NCI-H1694 treated with DMSO at 0.1 percent for 48 hours (cell line): ENCODE measurements around the gene GINS2.

Experiments
- DNase-seq: peaks from one replicate; lab custom pipeline; 2025; lab: John Stamatoyannopoulos, UW

Gene GINS2

DNA sequence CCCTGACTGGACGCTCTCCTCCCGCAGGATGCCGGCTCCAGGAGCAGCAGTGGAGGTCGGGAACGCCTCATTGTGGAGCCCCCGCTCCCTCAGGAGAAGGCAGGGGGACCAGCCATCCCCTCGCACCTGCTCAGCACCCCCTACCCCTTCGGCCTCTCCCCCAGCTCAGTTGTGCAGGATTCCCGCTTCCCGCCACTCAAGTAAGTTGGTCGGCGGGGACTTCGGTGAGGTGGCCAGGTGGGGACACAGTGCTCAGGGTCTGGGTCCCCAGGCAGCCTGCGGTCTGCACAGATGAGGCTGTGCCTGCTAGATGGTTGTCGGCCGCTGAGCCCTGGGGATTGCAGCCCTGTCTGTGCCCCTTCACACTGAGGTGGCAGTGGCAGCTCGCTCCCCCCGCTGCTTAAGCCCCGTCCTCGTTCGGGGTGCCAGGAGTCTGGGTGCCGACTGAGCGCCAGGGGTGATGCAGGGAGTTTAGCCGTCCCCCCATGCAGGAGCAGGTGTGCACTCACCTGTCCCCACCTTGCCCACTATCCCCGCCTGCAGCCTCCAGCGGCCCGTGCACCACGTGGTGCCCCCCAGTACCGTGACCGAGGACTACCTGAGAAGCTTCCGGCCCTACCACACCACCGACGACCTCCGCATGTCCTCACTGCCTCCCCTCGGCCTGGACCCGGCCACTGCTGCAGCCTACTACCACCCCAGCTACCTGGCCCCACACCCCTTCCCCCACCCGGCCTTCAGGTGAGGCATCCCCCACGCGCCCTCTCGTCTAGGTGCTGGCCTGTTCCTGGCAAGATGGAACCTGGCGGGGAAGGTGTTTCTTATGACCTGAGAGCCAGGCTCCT is 34.3 kb downstream of the GINS2 start:
- DNase-seq: no peak

DNA sequence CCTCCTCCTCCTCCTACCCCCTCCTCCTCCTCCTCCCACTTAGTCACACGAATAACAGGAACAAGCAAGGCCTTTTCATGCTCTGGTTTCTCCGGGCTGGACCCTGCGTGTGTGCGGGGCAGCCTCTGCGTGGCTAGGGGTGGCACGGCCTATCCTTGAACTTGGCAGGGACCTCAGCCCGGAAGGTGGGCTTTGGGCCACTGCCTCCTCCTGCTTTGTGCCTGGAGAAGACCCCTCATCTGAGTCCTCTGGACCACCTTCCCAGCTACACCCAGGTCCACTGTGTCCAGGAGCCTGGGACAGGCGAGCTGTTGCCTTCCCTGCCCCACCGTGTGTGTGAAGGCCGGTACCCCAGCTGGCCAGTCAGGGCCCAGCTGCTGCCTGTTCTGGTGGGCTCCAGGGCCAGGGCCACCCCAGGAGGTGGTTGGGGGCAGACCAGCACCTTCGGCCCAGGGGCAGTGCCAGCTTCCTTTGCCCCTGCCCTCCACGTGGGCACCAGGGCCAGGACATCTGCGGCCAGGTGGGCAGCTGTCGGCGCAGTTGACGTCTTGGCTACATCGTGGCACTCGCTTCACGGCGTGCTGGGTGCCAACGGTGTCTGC is 35.4 kb downstream of the GINS2 start:
- no peak for DNase-seq

DNA sequence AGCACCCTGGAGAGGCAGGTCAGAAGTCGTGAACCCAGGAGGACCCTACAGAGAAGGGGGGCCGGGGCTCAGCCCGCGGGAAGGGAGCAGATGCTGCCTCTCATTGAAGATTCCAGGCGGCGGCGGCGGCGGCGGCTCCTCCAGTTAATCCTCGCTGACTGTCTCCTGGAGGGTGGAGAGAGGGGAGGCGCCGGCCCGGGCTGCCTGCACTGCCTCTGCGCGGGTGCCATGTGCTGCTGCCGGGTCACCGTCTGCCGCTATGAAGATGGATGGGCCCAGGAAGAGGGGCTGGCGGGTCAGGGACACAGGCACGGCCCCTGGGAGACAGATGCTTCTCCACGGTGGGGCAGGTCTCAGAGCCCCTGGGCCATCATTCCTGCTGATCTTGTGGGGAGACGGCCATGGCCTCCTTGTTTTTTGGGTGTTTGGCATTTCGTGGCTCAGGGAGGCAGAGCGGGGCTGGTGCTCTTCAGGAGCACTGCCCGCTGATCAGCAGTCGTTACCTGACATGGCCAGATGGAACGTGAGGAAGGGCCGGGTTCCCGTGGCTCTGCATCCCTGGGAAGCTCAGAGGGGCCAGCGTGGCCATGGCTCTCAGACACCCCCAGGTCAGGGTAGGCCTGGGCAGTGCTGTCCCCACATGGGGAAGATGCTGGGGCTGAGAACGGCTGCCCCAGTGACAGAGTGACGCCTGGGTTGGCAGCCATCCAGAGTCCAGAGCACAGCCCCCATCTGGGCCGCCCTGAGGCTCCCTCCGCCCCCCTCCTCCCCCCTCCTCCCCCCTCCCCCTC is 36.1 kb downstream of the GINS2 start:
- DNase-seq: peak; percentile 82

DNA sequence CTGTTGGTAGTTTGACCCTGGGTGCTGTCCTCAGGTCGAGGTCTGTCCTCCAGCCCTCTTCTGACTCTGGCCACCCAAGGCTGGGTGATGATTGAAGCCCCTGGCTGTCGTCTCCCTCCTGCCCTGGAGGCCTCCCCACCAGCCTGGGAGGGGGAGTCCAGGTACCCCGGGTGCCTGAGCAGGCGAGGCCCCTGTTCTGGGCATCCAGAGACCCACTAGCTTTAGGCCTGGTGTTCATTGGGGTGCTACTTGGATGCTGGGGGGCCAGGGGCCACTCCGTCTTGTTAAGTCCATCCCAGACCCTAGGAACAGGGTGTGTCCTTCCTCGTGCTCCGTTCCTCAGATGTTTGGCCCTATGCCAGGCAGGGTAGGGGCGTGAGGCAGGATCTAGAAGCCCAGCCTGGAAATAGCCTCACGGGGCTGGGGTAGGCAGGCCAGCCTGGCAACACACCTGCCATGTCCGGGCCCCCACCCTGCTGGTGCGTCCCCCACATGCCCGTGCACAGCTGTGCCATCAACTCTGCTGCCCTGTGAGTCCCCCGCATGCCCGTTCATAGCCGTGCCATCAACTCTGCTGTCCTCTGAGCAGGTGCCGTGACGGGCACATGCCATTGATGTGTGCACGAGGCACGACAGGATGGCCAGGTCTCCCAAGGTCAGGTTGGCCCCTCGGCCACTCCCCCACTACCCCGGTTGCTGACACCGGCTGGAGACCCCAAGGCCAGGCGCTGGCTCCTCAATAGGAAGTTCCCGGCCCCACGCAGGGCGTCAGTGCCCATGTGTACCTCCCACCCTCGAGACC is 36.9 kb downstream of the GINS2 start:
- no peak for DNase-seq

DNA sequence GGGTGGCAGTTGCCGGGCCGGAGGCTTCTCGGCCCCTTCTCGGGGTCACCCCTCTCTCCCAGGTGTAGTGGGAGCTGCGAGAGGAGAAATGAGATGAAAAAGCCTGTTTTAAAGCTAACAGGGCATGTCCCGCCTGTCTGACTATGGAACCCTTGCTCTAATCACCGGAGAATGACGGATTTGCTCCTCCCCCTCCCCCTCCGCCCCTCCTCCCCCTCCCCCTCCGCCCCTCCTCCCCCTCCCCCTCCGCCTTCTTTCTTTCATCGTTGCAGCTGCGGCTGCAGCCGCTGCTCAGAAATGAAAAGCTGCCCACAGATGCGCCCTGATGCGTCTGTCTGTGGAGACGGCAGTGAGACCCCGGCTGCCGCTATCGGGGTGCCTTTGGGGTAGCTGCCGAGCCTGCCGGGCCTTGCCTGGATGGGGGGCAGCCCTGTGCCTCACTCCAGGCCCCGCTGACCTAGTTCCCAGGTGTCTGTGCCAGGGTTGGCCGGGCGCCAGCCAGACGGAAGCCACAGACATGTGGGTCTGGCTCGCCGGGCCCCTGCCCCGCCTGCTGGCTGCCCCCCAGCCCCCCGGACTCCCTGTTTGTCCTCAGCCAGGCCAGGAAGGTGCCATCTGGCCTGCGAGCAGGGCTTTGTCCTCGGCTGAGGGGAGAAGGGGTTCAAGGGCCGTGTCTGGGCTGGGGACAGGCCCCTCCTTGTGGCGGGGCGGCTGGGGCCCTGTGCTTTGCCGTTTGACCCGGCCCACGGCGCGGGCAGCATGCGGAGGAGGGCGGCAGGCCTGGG is 37.7 kb downstream of the GINS2 start:
- peak; percentile 15 for DNase-seq

DNA sequence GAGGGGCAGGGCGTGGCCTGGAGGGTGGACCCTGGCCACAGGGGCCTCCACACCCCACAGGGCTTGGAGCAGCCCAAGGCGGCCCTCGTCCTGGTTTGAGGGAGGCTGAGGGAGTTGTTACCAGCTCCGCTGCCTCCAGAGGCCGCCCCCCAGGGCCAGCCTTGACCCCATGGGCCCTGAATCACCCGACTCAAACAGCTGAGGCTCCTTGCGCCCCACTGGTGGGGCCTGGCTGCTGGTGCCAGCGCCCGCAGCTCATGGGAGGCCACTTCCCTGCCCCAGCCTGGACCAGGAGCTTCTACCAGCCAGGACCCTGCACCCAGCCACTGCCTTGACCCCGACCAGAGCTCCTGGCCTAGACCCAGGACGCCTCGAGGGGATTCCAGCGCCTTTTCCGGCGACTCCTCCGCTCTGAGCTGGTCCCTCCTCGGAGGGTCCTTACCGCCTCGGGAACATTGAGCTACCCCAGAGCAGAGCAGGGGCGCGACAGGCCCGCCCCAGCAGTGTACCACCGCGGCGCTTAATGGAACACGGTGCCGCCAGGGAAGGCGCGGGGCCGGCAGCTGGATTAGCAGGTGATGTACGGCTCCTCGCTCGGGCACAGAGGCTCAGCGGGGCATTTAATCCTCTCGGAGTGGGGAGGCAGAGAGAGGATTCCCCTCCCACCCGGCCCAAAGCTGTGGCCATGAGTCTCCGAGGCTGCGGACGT is 38.5 kb downstream of the GINS2 start:
- no peak for DNase-seq

DNA sequence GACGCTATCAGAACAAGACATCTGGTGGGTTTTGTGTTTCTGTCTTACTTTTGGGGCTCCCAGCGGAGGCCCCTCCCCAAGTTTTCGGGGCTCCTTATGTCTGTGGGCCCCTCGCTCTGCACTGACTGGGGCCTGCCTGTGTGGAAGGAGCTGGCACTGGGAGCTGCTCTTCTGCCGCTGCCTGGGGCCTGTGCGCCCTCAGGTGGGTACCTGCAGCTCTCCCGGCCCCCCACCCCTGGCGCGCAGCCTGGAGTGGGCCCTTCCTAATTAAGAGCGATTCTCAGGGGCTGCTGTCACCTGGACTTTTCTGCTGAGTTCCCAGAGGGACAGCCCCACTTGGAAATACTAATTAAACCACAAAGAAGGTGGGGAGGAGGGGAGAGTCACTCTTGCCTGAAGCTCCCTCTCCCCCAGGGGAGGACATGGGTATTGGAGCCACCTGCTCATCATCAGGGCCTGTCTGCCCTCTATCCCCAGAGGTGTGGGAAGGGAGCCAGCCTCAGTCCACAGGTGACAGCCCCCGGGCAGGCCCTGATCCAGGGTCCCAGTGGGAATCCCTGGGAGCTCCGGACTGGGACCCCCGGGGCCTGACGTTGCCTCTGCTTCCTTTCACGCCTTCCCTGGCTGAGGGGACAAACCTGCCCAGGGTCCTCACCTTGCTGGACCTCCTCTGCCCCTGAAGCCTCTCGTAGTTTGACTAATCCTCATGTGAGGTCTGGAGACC is 39.2 kb downstream of the GINS2 start:
- no peak for DNase-seq

DNA sequence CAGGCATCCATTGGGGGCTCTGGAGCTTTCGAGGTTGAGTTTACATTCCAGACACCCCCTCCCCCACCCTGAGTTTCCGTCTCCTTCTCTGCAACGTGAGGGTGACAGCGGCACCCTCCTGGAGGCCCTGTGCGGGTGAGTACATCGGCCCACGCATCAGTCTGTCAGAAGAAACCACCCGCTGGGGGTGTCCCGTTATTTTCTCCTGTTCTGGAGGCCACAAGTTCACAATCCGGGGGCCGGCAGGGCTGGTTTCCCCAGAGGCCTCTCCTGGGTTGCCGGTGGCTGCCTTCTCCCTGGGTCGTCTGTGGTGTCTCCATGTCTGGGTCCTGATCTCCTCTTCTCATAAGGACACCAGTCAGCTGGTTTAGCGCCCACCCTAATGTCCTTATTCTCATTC is 39.9 kb downstream of the GINS2 start:
- no peak for DNase-seq

DNA sequence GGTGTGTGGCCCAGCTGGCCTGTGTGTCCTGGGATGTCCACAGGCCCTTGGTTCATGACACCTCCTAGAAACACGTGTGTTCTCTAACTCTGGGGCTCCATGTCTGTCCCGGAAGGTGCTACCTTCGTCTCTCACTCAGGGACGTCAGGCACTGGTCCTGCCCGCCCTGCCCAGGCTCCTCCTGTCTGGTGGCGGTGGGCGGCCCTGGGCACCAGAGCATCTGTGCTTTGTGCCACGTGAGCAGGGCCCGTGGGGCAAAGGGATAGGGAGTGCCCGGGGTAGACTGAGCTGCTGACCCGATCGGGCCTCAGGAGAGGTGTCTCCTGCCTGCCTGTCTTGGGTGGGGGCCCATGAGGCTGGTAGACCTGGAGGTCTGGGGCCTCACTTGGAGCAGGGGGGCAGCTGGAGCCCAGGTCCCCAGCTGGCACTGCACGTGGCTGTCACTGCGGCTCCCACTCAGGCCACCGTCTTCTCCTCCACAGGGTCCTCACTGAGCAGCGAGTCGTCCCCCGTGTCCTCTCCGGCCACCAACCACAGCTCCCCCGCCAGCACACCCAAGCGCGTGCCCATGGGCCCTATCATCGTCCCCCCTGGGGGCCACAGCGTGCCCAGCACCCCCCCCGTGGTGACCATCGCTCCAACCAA is 40.6 kb downstream of the GINS2 start:
- DNase-seq: no peak

DNA sequence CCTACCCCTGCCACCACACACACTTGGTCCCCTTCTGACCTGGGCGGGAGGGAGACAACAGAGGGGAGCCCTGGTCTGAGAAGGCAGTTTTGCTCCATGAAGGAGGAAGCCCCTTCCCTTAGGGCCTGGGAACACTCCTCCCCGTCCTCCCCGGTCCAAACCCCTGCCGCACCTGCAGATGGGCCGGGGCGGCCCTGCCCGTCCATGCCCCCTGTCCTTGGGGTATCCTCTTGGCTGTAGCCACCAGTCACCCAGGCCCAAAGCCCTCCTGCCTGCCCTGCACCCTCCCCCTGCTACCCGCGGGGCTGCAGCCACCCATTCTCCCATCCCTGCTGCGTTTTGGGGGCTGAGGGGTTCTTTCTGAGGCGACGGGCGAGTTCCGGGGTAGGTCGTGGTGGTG is 41.8 kb downstream of the GINS2 start:
- no peak for DNase-seq

DNA sequence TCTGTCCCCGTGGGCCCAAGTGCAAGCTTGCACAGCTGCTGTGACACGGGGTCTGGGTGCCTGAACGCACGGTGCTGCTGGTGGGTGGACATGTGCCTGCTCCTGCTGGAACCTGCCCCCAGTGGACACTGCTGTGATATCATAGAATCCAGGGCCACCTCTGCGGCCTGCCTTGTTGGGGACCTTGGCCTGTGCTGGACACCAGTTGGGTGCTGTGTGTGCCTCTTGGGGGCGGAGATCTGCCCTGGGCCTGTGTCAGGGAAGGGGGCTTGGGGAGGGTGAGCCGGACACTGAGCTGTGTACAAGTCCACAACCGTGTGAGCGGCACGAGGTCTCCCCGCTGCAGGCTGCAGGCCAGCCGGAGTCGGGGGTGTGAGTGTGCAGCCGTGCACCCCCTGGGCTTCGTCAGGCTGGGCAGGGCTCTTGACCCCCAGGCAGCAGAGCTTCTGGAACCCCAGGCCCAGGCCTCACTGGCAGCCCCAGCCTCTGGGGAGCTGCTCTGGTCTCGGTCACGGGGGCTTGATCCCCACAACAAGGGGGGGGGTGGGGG is 42.3 kb downstream of the GINS2 start:
- no peak for DNase-seq

DNA sequence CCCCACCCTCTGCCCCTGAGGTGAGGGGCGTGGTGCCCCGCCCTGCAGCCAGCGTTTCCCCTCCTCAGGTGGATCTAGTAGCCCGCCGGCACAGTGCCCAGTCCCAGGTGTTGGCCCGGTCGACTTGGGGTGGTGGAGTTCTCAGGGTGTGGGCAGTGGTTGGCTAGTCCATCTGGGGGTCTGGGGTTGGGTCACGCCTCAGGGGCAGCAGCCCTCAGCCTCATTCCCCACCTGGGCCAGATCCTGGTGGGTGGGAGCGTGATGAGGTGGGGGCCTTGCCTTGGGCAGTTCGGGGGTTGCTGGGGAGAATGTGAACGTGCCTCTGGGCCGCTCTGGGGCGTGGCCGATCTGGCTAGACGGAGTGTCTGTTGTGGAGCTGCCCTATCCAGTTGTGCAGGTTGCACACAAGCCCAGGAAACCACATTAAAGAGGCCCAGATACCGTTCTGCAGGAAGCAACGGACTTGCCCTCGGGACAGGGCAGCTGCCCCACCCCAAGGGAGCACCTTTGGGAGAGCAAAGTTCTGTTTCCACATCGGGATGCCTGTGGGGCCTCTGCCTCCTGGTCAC is 43.6 kb downstream of the GINS2 start:
- DNase-seq: no peak

DNA sequence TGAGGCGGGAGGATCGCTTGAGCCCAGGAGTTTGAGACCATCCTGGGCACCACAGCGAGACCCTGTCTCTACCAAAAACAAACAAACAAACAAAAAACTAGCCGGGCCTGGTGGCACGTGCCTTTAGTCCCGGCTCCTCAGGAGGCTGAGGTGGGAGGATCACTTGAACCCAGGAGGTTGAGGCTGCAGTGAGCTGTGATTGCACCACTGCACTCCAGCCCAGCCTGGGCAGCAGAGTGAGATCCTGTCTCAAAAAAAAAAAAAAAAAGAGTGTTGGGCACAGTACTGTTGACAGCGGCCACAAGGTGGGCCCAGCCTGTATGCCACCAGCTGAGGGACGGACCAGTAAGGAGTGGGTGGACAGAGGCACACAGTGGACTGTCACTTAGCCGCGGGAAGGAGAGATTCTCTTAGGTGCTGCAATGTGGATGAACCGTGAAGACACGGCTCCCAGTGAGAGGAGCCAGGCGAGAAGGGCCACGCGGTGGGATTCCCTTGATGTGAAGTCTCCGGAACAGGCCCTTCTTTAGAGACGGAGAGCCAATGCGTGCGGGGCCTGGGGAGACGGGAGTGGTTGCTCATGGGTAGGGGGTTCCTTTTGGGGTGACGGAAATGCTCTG is 44.6 kb downstream of the GINS2 start:
- no peak for DNase-seq

DNA sequence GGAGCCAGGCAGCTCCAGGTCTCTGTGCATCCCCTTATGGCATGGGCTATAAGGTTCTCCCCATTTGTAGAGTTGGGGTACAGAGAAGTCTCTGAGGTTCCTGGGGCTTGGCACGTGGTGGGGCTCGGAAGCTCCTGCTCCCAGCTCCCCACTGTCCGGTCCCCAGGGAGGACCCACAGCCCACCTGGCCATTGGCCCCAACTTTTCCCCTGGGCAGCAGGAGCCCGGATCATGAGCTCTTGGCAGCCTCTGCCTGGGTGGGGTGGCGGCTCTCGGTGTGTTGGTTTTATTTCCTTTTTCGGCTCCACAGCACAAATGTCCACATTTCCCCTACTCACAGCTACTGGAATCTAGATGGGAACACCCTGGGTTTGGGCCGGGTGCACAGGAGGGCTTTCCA is 45.1 kb downstream of the GINS2 start:
- no peak for DNase-seq

DNA sequence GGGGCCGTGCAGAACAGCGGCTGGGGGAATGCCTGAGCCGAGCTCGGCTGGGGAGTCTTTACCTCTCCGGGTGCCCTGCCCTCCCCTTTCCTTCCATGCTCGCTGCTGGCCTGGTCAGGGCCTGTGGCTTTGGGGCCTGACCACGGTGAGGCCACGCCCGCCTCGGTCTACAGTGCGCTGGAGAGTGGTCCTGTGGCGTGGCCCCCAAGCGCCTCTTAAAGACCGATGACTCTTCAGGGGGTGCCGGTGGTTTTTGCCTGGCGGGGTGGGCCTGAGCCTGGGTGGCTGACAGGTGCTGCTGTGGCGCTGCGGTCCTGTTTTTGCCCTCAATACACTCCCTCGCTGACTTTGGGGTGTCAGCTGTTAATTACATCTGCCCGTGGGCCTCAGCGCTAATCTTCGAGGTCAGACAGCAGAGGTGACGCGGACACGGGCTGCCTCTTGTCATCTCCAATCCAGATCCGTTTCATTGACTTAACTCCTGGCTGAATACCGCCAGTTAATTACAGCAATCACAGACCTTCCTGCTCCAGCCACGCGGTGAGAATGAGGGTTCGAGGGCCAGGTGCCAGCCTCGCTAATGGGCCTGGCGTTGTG is 45.9 kb downstream of the GINS2 start:
- DNase-seq: no peak

DNA sequence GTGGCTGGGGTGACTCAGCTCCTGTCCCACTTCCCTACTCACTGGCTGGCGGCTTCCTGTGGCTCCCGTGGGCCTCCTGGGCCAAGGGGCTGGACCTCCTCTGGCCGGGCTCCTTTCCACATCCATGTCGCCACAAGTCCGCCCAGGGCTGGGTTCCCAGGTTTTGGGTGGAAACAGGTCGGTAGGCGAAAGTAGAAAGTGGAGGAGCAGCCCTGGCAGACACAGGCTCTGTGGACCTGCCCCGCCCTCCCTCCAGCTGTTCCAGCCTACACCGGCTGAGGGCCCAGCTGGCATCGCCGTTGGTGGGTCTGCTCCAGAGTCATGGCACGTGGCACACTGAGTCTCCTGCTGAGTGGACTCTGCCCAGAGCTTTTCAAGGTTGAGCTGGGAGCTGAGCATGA is 47.0 kb downstream of the GINS2 start:
- peak; percentile 79 for DNase-seq

DNA sequence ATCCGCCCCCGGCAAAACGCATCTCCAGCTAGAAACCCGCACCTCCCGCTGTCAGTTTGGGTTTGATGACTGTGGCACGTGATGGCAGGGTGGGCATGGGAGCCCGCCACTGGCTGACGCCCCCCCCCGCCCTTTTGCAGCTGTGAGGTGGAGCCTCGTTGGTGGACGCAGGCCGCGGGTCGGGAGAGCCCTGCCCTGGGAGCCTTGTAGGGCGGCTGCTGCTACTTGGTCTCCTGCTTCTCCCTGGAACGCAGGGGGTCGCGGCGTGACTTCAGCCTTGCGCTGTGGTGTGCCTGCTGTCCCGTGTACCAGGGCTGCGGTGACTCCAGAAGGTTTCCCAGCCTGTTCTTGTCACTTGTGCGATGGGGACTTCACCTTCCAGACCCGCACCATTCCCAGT is 47.4 kb downstream of the GINS2 start:
- no peak for DNase-seq

DNA sequence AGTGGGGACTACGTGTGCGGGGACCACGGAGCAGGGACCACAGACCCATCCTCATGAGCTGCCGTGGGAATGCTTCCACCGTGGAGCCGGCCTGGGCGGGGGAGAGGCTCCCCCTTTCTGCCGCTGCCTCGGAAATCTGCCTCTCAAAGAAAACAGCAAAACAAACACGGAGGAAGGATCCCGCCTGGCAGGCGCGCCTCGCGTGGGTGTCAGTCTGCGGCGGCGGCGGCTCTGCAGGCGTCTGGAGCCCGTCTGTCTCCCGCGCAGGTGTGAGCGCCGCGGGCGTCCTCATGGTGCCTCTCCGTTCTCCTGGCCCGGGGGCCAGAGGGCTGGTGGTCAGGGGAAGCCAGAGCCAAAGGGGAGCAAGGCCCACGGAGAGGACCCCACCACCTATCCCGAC is 48.2 kb downstream of the GINS2 start:
- no peak for DNase-seq
